HG03460 (cell line): ENCODE results near the gene GNPTAB.
"Not testable (repeated sequence)": the region's sequence is repeated elsewhere in the genome, so short reads cannot be mapped to it uniquely, and the experiment has no call there.

Source experiments
- ATAC-seq: cut with Tn5 transposase; IDR thresholded peaks from one replicate; pipeline ENCODE4 v1.9.1; 2021; ENCODE audit not compliant: unreplicated experiment

Gene GNPTAB

DNA sequence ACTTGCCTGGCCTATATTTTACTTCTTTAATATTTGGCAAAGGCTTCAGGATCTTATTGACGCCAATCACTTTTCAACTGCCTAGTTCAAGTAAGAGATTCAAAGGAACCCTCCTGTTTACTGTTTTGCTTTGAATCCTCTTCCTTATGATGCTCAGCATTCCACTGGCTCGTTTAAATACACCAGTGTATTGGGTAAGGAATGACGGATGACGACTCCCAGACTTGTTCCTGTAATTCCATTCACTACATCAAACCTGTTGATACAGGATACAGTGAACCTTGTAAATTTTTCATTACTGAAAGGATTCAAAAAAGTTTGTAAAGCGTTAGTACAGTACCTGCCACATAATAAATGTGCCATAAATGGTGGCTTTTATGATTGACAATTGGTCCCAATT is 89.8 kb downstream of the GNPTAB start:
- ATAC-seq, result no peak

DNA sequence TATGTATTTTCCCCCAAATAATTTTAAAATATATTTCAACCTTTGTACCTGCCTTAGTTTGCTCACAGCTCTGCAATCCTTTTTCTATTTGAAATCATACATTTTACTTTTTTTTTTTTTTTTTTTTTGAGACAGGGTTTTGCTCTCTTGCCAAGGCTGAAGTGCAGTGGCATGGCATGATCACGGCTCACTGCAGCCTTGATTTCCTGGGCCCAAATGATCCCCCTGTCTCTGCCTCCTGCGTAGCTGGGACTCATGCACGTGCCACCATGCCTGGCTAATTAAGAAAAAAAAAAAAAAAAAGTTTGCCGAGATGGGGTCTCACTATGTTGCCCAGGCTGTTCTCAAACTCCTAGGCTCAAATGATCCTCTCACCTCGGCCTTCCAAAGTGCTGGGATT is 90.2 kb downstream of the GNPTAB start:
- ATAC-seq, result no peak

DNA sequence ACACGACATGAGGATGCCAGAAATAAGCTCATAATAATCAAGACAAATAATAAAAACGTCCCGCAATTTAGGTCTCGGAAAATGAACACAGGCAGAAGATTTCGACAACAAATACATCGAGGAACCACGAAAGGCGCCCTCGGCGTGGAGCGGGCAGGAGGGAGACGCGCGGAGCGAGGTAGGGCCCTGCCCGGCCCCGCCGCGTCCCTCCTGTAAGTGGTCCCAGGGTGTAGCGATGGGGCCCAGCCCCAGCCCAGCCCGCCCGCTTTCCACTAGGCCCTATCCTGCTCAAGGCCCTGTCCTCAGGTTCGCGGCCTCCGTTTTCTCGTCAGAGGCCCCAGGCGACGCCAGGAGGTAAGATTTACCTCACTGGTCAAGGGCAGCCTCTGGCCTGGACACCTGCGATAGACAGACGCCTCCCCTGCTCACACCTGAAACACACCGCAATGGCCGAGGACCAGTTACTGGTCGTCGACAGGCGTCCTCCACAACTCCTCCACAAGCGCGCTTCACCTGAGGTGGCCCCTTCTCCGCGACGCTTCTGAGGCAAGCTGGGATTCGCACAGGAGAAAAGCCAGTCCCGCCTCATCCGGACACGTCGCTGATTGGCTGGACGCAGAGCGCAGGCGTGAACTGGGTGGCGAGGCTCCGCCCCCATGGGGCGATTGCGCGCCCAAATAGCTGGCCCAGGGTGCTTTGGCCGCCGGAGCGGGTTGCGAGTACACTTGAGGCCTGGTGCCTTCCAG is 91.7 kb downstream of the GNPTAB start, which contains the start of gene SYCP3:
Gene SYCP3 (minus strand): TSS at position 543 of the 746 bp plus-strand sequence. CDS start 1,527 bp downstream, outside the sequence.
- ATAC-seq, result no peak

DNA sequence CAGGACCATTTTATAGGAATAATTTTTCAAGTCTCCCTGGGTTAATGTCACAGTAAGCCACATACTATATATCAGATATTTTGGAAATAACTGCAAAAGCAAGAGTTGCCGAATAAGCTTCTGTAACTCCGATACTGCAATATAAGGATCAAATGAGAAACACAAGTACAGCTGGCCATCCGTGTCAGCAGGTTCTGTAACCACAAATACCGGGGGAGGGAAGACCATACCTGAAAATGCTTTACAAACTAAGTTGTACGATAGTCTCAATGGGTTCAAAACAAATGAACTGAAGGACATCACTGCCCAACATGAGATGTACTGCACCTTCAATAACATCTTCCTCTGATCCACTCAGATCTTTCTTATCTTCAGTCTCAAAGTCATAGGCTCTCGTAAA is 93.3 kb downstream of the GNPTAB start:
- no peak for ATAC-seq

DNA sequence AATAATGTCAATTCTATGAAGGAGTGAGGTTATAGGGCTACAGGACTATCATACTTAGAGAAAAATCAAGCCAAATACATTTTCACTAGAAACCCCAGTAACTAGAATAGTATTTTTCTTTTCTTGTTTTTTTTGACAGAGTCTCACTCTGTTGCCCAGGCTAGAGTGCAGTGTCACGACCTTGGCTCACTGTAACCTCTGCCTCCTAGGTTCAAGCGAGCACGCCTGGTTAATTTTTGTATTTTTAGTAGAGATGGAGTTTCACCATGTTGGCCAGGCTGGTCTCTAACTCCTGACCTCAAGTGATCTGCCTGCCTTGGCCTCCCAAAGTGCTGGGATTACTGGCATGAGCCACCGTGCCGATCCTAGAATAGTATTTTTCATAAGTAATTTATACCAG is 96.3 kb downstream of the GNPTAB start:
- ATAC-seq, result not testable (repeated sequence)

DNA sequence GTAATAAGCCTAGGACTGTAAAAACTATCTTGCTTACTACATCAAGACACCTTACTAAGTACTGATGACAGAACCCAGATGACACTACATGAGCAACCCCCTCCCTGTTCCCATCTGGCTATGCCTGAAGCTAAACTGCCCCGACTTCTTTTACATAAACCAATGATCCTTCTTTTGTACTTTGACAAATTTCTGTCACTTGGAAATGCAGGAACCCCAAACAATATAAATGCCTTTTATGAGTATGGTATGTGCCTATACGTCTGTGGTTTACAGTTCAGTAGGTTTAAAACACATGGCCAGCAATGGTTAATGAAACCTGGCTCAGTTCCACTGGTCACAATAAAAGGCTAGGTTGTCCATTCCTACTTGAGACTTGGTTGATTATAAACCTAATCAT is 97.6 kb downstream of the GNPTAB start:
- no peak for ATAC-seq

DNA sequence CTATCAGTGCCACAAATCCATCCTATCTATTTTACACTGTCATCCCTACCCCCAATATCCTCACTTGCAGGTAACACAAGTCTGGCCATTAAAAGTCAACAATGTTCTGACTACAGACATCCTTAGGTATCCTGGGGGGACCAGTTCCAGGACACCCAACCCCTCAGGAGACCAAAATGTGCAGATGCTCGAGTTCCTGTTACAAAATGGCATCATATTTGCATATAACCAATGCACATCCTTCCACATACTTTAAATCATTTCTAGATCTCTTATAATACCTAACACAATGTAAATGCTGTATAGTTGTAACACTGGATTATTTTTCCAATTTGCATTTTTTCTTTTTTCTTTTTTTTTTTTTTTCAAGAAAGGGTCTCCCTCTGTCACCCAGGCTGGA is 98.4 kb downstream of the GNPTAB start:
- ATAC-seq, result no peak

DNA sequence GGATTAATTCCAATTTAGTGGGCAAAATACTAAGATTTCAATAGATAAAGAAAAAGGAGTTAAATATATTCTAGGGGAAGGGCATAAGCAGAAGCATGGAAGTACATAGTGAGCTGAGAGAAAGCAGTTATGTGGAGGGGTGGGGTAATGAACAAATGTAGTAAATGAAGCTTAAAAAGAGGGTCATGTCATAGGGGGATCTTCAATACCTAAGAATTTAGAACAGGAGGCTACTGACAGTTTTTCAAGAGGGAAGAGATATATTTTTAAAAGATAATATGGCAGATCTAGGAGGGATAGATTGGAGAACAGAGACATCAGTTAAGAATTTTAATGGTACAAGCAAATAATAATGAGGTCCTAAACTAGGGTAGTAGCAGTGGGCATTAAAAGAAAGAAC is 100.9 kb downstream of the GNPTAB start:
- ATAC-seq, result no peak

DNA sequence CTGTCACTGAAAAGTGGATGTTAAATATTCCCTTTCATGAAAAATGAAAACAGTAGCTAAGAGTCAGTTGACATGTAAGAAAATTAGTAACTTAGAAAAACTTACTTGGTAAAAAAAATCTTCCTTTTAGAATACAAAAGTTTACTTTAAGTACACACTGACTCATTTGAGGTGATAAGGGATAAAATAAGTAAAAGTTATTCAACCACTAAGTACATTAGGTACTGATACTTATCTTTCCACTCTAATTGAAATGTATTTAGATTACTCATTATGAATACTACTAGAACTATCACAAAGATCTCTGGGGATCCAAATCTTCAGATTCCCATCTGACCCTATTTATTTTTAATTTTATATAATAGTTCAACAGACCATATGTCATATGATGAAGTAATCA is 103.7 kb downstream of the GNPTAB start:
- ATAC-seq, result no peak

DNA sequence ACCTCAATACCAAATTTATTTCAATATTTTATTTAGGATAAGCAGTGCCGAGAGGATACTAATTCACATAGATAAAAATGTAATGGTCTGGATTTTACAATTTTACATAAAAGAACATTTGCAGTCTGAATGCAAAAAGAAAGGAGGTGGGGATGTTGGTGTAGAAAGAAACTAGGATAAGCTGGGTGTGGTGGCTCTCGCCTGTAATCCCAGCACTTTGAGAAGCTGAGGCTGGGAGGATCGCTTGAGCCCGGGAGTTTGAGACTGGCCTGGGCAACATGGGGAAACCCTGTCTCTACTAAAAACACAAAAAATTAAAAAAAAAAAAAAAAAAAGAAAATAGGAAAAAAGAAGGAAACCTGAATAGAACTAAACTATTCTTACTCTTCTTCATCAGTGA is 108.4 kb downstream of the GNPTAB start:
- no peak for ATAC-seq

DNA sequence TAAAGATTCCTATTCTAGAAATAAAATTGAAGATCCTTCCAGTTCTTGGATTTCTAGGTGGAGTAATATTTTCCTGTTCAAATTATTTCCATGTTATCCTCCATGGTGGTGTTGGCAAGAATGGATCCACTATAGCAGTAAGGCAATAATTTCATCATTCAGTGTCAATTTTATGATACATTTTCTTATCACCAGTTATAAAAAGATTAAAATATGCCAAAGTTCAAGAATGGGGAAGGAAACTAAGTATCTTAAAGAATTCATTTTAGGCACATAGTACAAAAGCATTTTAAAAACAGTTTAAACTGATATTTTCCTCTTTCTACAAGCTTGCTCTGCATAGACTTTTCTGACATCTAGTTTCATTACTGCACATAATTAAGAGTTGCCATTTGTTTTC is 110.6 kb downstream of the GNPTAB start:
- no peak for ATAC-seq

DNA sequence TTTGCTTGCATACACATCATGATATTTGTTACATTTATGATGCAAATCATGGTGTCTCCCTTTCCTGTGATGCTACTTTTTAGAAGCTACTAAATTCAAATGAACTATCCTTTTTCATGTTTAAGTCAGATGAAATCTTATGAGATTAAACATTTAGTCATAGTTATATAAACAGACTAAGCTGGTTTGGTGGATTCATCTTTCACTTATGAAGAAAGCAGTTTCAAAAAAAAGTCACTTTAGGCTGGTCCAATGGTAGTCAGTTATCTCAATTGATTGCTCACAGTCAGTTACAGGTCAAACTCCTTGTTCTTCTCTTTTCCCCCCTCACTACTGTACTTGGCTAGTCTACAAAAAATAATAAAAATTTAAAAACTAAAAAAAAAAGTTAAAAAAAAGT is 111.2 kb downstream of the GNPTAB start:
- ATAC-seq, result no peak

DNA sequence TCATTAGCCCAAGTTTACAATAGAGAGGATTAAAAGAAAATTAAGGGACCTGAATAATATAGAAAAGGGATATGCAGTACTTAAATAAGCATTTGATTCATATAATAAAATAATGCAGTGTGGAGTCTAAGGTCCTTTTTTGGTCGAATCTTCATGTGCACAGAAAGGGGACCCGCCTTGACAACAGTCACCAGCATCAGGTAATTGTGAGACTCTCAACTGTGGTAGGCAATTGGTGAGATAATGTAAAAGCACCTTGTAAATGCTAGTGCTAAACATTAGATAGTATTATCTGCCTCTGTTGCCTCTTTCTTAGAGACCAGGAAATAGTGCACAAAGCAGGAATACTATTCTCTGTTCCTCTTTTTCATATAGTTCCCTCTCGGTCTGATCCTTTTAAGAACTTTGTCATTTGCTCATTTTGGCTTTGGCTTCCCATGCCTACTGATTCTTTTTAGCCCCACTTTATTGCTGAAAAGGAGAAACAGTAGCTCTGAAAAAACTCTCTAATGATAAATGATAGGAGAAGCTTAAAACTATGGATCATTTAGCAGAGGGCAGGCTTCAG is 115.8 kb downstream of the GNPTAB start:
- no peak for ATAC-seq

DNA sequence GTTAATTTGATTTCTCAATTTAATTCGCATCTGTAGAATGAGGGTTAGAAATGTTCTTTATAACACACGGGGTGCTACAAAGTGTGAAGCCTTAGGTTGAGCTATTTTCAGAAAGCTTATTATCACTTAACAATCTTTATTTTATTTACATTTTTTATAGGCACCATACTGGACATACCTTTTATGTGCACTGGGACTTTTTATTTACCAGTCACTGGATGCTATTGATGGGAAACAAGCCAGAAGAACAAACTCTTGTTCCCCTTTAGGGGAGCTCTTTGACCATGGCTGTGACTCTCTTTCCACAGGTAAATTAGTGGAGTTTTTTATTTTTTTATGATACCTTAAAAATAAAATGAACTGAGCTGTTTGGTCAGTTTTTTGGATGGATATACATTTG is 116.8 kb downstream of the GNPTAB start:
- ATAC-seq, result no peak

DNA sequence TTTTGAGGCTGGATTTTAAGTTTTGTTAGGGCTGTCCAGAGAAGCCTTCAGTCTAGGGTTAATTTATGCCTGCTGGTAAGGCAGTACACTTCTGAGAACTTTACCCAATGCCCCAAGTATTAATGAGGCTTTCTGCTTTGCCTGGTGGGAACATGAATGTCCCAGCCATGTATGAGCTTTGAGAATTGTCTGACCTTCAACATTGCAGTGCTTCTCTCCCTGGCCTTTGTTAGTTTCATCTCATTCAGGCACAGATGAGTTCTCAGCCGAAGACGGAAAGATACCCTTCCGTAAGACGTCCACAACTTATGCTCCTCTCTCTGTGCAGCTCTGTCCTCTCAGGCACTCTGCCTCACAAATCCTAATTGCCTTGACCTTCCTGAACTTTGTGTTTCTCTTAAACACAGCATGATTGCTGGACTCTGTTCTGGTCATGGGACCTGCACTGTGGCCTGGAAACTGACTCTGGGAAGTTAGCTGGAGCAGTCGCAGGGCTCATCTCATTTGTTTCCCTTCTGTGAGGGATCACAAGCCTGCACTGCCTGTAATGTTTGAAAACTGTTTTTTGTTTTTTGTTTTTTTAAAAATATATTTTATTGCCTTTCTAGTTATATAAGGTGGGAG is 117.6 kb downstream of the GNPTAB start:
- no peak for ATAC-seq

DNA sequence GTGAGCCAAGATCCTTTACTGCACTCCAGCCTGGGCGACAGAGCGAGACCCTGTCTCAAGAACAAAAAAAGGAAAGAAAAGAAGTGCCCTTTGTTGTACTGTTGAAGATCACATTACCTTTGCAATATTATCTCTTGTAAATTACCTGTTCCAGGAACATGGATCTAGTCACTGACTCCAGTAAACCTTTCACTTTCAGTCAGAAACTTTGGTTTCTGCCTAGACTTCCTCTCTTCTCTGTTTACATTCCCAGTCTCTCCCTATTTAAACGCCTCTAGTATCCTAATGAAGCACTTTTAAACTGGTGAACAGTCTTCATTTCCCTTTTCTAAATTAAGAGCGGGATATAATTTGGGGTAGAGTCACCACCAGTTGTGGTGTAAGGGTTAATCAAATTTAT is 120.5 kb downstream of the GNPTAB start:
- no peak for ATAC-seq

DNA sequence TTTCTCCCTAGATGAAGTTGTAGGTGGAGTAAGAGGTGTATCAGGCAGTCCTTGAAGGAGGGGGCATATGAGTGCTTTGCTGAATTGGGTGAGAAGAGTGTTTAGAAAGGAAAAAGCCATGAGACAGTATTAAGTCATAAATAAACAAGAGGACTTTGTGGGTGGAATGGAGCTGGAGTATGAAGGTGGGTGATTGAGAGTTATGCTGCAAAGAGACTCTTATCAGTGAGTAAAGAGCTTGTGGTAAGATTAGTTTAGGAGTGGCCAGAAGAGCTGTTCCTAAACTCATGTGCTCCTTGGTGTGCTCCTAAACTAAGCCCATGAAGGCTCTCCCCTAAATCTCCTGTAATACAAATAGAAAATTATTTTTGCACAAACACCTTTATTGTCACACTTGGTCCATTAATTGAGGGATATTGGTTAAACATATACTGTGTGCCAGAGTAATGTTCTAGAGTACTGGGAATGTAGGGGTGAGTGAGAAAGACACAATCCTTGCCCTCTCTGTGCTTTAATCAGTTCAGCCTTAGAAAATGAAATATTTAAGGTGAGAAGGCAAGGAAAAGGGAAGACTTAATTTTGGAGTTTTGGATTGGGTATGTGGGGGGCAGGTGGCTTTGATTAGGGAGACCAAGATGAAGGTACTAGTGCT is 123.5 kb downstream of the GNPTAB start:
- no peak for ATAC-seq

DNA sequence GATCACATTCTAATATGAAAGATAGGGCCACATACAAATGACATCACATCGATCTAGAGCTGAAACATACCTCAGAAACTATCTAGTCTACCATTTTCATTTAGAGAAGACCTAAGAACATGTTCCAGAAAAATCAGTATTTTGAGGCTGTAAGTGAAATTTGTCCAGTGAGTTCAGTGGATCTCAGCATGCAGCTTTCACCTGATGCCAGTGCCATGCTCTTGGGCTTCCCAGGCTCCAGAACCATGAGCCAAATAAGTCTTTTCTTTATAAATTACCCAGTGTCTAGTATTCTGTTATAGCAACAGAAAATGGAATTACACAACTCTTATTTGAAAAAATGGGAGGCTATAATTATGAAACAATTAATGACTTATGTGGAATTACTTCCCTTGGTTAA is 124.4 kb downstream of the GNPTAB start:
- ATAC-seq, result no peak

DNA sequence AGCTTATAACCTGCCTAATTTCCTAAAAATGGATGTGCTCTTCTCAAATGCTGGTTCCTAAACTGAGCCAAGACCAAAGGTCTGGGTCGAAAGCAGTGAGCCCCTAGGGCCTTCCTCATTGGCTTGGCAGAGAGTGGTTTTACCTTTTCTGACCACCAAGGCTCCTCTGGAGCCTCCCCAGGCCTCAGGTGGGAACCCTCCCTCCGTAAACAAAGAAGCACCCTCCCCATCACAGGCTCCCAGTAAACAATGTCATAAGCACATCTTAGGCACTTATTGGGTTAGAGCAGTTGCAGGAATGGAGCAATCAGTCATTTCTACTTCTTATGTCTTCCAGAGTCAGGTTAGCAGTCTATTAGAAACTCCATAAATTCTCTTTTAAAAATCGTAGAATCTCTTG is 127.3 kb downstream of the GNPTAB start:
- no peak for ATAC-seq

DNA sequence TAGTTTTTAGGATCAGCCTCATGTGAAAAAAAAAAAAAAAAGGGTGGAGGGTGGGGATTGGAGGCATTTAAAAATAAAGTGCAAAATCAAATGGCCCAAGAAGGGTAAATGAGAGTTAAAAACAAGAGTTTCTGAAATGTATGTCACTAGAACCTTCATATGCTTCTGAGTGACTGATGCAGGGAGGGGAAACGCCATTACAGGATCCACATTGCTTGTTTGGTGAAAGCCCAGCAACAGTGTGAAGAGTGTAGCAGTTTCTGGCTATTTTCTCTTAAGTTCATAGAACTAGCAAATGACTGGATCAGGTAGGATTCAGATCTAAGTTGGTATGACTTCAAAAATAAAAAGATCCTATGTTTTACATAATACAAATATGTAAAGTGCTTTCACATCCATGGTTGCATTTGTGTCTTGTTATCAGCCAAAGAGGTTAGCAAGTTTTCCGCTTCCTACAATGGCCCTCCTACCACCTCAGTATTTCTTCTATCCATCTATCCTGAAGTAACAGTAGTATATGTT is 130.4 kb downstream of the GNPTAB start:
- no peak for ATAC-seq

DNA sequence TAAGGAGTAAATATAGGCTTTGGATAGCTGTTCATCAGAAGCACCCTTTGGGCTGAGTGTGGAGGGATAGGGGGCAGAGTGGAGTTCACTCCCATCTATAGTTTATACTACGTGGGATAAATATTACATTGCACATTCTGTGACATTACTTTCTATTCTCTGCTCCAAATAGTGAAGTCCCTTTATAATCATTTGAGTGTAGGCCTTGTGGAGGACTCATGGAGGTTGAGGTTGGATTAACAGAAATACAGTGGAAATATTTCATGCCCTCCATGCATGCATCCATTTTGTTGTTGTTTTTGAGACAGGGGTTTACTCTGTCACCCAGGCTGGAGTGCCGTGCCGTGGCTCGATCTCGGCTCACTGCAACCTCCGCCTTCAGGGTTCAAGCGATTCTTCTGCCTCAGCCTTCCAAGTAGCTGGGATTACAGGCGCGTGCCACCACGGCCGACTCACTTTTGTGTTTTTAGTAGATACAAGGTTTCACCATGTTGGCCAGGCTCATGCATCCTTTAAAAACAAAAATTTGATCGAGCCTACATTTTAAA is 131.9 kb downstream of the GNPTAB start:
- no peak for ATAC-seq
